Measurements from ENCODE around the gene USH2A. TPM values are rescaled to one million over a fixed set of nuclear protein-coding genes. Genes with fewer than 3 reads are reported as not detected.

Gene USH2A
- total RNA-seq, 1 experiment from 2014 or later = not detected

DNA sequence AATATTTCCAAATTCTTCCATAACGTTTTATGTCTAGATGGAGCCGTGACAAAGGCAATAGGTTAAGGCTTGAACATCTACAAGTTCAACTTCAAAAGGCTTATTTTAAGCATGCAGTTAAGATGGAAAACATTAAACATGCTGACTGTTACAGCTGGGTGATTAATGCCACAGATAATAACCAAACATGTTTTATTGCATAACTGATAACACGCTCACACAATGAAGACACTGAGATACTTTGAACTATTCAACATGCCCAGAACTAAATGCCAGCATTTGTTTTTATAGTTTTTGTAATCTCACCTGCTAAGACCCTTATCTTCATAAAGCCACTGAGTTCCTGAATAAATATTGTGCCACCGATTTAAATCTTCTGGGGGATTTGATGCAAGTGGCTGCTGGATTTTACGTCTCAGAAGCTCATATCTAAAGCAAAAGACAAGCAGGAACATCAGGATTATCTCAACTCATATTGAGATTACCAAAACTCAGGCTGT, 545.7 kb downstream of the USH2A start:
- DNase-seq (ENCODE audit: low spot score) = no peak

DNA sequence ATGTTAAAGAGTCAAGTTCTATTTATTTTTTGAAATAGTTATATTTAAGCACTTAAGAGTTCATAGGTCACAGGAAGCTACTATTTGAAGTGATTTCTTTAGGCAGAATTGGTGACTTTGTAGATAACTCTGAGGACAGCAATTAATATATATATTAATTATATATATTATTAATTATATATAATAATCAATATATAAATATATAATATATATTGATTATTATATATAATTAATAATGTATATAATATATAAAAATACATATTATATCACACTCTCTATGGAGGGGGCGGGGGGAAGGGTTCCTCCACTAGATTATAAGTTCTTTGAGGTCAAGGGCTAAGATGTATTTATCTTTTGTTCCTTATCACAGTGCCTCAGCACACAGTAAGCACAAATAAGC, 547.5 kb downstream of the USH2A start:
- no peak for DNase-seq (ENCODE audit: low spot score)

DNA sequence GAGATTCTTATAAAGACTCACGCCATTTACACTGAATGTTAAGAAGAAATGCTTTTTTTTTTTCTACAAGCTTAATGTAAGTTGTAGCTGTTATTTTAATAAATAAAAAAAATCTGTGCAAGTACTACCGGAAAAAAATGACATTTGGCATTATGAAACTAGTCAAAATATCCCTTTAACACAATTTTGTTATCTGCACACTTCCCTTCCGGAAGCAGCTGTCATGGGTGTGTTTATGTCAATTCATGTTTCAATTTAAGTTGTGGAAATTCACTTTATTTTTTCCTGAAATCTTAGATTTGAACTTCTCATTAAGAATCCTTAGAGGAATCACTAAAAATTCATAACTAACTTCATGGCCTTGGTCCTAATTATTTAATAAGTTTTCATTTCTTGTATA, 548.0 kb downstream of the USH2A start:
- no peak for DNase-seq (ENCODE audit: low spot score)

DNA sequence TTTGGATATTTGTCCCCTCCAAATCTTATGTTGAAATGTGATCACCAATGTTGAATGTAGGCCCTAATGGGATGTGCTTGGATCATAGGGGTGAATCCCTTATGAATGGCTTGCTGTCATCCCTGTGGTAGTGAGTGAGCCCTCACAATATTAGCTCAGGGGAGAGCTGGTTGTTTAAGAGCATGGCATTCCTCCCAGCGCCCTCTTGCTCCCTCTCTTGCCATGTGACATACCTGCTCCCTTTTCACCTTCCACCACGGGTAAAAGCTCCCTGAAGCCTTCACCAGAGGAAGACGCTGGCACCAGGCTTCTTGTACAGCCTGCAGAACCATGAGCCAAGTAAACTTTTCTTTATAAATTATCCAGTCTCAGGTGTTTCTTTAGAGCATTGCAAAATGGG, 550.6 kb downstream of the USH2A start:
- no peak for DNase-seq (ENCODE audit: low spot score)

DNA sequence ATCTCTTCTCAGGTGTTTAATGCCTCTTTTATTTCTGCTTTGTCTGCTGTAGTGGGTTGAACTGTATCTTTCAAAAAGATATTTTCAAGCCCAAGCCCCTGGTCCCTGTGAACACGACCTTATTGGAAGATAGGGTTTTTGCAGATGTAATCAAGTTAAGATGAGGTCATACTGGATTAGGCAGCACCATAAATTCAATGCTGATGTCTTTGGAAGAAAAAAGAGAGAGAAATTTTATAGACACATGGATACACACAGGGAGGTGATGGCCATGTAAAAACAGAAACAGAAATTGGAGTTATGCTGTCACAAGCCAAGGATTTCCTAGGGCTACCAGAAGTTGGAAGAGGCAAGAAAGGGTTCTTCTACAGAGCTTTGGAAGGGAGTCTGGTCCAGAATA, 554.7 kb downstream of the USH2A start:
- DNase-seq (ENCODE audit: low spot score) = no peak

DNA sequence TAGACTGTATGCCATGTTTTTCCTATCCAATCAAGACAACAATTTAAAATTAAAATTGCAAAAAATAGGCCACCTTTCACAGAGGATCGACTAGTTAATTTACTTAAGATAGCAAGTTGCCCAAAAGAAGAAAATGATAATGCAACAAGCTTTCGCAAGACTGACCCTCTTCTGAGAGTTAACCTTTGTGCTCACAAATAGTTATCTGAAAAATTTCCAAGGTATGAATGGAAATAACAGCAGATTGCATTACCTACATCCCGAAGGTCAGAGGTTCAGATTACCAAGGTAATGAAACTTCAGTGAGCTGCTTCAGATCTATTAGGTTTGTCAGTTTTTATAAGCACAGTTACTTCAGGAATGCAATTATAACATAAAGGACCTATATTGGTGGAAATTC, 558.2 kb downstream of the USH2A start:
- DNase-seq (ENCODE audit: low spot score) = no peak

DNA sequence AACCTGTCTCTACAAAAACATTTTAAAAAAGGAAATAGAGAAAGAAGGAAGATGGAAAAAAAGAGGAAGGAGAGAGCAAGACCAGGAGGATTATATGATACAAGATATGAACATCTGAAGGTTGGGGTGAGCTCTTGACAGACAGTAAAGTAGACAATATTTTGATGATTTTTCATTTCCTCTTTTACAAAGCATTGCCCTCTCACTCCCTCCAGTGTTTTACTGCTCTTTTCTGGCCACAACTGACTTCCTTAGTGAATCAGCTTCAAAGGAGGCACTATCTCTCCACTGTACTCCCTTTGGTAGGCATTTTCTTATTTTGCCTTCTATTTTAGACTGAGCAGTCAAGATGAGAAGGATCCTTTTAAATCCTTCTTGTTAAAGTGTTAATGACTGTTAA, 559.5 kb downstream of the USH2A start:
- DNase-seq (ENCODE audit: low spot score) = no peak

DNA sequence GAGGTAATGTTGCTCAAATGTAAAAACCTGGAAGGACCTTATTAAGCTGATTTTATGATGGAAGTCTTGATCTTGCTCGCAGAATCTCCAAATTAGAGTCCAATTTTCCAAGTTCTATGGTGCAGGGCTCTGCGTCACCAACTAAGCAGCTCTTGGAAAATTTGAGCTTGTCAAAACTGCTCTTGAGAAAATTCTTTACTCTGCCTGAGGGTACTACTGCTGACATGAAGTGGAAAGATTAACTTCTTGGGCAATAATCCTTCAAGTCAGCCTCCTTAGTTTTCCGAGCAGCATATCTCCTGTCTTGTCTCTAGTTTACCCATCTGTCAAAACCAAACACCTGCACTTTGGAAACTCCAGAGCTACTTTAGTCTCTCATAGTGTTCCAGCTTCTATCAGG, 562.4 kb downstream of the USH2A start:
- DNase-seq (ENCODE audit: low spot score) = no peak

DNA sequence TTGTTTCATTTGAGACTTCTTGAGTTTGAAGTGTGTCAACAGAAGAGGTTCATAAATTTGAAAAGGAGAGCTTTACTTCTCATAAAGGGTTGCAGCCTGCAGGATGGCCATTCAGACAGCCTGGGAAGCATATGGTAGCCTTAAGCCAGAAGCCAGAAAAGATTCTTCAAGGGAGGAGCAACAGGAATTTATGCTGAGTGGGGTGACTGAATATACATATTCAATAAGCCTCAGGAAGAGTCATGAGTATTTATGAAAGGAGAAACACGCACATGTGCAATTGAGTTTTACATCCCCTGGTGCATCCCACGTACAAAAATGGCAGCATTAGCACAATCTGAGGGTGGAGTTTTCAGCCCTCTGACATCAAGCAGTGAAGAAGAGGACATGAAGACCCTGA, 565.9 kb downstream of the USH2A start:
- no peak for DNase-seq (ENCODE audit: low spot score)

DNA sequence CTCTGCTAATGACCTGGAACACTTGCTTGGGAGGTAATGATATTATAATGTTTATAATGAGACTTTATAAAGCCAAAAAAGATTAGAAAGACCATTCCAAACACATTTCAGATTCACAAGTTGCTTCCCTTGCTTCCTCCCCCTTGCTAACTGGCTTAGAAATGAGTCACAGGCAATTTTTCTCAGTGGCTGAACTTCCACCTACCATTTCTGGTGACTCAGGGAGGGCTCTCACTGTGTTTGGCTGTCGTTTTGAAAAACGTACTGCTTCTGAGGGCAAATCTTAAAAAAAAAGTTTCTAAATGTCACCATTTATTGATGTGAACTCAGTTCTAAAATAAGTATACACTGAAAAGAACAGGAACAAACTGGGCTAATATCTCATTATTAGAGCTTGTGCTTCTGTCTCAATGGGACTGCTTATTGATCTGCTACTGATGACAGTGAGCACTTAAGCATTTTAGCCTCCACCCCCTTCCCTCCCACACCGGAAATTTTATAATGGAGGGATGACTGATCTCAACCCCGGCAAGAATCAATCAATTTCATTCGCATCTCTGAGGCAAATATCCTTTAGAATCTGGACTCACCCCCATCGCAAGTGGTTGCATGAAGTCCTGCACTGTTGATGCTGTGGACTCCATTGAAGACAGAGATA, 577.9 kb downstream of the USH2A start:
- DNase-seq (ENCODE audit: low spot score) = peak; percentile 33

DNA sequence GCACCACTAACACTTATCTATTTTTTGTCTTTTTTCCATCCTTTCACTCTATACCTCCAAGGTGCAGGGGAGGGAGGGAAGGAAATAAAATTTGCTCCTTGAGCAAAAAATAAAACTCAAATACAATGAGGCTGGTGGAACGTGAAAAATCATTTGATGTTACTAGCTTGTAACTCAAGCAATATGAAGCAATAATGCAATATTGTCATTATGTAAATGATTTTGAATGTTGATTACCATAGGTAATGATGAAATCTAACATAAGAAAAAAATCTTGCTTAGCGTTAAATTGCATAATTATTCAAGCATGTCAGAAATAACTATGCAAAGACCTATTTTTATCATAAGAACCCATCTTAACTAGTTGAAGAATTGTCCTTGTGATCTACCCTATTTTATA, 578.5 kb downstream of the USH2A start:
- no peak for DNase-seq (ENCODE audit: low spot score)

DNA sequence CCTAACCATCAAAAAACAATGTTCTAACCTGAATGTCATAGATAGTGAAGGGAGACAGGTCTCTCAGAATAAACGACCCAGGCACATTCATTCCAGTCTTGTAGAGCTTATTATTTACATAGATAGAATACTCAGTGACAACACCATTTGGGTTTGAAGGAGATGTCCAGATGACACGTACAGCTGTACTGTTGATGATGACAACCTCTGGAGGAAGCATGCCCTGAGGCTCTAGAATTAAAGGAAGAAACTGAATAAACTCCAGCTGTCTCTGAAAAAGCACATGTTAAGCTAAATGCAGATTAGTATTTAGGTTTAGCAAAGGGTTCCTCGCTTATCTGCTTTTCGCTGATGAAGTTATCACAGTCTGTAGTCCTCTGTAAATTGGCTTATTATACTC, 579.0 kb downstream of the USH2A start:
- no peak for DNase-seq (ENCODE audit: low spot score)

DNA sequence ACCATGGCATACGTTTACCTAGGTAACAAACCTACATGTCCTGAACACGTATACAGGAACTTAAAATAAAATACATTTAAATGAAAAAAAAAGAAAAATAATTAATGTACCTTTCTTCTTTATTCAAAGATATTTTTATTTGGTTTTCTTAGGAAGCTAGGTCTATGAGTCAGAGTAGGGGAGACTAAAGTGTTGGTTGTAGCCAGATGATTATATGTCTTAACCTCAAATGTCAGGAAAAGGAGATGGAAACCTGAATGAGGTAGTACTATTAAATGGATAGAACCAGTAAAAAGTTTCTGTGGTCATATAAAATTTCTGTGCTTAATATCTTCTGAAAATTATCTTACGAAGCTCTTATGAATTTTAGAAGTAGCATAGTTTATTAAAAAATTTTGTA, 580.3 kb downstream of the USH2A start:
- DNase-seq (ENCODE audit: low spot score) = no peak

DNA sequence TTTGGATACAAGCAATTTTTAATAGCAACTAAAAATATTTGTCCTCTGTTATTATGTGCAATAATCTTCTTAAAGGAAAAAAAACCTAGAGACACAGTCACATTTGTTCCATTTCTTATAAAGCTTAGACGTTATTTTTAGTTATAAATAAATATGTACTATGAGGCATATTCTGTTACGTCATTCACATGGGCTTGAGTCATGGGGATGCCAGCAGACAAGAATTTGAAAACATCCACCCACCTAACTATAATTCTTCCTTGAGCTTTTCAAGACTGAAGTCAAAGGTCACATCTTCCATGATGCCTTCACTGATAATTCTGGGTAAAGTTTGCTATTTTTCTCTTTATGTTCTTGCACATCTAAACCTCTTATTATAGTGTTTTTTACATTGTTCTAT, 587.3 kb downstream of the USH2A start:
- DNase-seq (ENCODE audit: low spot score) = no peak

DNA sequence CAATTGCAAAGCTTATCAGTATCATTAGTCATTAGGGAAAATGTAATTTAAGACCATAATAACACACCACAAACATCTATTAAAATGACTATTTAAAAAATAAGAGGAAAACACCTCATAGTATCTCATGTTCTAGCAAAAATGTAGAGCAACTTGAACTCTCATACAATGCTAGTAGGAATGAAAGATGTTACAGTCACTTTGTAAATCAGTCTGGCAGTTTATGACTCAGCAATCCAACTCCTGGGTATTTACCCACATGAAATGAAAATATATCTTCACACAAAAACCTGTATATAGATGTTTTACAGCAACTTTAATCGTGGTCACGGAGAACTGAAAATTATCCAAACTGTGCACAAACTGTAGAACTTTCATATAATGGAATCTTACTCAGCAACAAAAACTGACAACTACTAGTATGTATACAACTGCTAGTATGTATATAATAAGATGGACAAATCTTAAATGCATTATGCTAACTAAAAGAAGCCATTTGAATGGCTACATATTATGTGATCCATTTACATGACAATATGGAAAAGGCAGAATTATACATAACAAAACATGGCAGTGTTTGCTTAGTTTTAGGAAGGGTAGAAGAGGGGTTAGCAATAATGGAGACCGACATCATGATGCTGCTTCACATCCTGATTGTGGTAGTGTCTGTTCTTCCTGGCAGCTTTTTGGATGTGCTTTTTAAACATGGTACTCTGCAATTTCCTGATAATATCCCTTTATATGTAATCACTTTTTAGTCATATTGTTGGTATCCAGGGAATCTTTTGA, 589.1 kb downstream of the USH2A start:
- DNase-seq (ENCODE audit: low spot score) = no peak

DNA sequence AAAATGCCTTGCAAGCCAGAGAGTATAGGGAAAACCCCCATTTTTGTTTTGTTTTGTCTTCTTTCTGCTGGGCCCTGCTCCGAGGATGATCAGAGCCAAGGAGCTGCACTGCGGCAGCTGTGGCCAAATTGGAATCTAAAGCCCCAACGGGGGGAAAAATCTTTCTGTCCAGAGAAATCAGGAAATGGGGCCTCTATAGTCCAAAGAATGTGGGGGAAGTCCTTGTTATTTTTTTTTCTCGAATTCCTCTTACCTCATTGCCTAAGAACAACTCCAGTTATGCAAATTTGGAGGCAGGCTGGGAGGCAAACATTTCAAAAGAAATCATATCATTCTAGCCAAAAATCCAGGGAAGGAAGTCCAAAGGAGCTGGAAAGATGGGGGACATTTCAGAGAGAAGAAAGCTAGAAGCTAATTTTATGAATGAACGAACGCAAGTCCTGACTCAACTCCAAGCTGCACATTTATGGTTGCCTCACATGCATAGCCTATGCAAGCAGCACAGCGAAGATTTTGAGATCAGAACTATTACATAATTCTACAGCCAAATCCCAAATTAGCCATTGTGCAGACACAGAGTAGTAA, 592.9 kb downstream of the USH2A start:
- DNase-seq (ENCODE audit: low spot score) = no peak

DNA sequence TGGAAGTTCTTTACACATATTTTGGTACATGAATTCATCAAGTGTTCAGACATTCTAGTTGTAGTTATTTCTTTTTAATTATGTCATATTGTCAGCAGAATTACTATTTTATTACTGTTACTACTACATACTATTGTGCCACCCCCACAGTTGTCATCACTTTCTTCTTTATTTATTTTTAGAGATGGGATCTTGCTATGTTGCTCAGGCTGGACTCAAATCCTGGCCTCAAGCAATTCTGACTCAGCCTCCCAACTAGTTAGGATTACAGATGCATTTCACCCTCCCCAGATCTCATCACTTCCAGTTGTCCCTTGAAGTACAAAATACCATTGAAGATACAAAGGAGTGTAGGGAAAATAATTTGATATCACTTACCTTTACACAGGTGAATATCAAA, 598.2 kb downstream of the USH2A start:
- no peak for DNase-seq (ENCODE audit: low spot score)

DNA sequence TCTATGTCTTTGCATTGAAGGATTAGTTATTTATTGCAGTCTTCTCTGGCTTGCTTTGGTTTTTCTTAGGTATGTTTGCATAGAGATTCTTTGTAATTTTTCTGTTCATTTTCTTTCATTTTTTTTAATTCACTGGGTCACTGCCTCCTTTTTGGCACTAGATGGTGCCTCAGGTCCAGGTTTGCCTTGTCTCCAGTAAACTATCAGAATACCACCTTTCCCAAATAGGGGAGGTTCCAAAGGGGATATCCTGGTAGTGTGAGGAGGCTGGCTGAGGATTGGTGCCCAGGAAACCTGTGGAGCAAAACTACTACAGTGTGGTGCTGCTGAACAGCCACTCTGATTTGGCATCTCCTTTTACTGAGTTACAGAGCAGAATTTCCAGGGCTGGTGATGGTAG, 599.0 kb downstream of the USH2A start:
- no peak for DNase-seq (ENCODE audit: low spot score)

DNA sequence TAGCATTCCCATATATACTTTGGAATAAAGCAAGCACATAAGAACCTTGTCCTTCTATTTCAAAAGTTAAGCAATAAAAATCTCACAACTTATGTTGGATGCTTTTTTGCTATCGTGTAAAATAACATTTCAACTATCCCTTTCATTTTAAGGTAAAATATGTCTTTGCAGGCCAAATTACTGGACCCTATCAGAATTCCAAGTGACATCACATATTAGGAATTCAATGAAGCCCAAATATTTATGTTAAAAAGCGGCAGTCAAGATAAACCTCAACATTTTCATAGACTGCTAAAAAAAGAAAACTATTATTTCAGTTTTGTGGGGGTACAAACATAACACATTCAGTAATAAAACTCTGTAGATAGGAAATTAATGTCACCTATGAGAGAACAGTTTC, 604.1 kb downstream of the USH2A start:
- no peak for DNase-seq (ENCODE audit: low spot score)

DNA sequence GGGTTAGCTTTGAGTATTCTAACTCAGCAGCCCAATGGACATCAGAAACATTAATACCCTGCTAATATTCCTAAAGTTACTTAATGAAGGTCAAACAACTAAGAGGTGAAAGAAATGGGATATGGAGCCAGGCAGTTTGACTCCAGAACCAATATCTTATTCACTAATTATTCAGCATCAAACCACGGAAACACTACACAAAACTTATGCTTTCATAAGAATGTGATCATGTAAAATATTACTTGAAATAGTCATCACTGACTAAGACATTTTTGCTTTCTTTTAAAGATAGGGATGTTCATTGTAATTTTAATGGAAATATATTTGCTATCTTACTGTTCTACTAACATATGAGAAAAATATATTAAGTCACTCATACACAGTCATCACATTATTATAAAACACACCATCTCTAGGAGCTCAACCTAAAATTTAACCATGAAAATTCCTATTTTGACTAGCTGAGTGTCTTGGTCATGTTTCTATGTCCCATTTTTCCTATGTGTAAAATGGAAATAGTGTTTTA, 615.3 kb downstream of the USH2A start:
- no peak for DNase-seq (ENCODE audit: low spot score)

DNA sequence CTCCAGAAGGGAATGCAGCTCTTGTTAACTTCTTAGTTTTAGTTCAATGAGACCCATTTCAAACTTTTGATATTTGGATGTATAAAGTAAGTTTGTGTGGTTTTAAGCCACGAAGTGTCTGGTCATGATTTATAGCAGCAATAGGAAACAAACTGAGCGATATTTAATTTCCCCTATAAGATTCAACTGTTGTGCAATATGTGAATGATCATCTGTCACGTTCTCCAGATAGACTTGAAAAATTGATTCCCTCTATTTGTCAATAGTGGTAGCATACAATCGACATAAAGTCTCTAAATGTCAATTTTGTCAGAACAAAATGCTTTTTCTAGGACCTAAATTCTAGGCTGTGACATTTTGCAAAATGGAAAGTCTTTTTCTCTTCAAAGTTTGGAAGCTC, 616.0 kb downstream of the USH2A start:
- DNase-seq (ENCODE audit: low spot score) = no peak

DNA sequence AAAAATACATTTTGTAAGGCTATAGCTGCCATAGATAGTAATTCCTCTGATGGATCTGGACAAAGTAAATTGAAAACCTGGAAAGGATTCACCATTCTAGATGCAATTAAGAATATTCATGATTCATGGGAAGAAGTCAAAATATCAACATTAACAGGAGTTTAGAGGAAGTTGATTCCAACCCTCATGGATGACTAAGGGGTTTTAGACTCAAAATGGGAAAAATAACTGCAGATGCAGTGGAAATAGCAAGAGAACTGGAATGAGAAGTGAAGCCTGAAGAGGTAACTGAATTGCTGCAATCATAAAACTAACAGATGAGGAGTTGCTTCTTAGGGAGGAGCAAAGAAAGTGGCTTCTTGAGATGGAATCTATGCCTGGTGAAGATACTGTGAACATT, 625.4 kb downstream of the USH2A start:
- DNase-seq (ENCODE audit: low spot score) = no peak

DNA sequence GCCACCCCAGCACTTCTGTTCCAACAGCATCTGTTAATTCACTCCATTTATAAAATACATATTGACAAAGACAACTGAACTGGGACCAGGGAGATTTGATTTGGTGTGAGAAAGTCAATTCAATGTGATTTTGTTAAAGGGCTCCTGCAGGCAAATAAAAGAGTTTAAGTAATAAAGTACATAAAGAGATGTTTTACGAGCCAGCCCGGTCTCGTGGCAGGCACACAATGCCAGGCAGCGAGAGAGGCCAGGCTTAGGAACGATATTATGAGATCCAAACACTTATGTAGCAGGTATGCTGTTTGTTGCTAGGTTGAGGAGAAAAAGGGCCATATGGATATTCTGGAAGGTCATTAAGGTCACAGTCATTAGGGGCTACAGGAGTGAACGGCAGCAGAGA, 629.1 kb downstream of the USH2A start:
- no peak for DNase-seq (ENCODE audit: low spot score)
